Neural cell (in vitro differentiated cells): ENCODE data around the gene GCNT2. TPM values are rescaled to one million over a fixed set of nuclear protein-coding genes. Genes with fewer than 3 reads are reported as not detected.

ENCODE experiments used
- H2AFZ ChIP-seq: fragments of 200-600, 300-800 bp; sonication (generic), shearing (Covaris generic); 2 replicates; pipeline ENCODE4 v1.6.0; 2014; ENCODE audit warnings: low read depth, mild to moderate bottlenecking, antibody characterized with exemption, low read length, moderate library complexity
- H3F3A ChIP-seq: fragments of 200-600 bp; shearing (Covaris generic); 2 replicates; pipeline ENCODE4 v1.6.1; 2016; ENCODE audit warnings: mild to moderate bottlenecking, moderate library complexity, mixed read lengths, antibody characterized with exemption, low read length; ENCODE audit not compliant: insufficient read depth, poor library complexity, severe bottlenecking
- H3K27ac ChIP-seq: fragments of 200-600, 300-800 bp; sonication (generic), shearing (Covaris generic); 2 replicates; pipeline ENCODE4 v1.5.1; 2014; ENCODE audit warnings: mild to moderate bottlenecking, low read length, moderate library complexity
- H3K27me3 ChIP-seq: fragments of 300-800, 200-600 bp; sonication (generic), shearing (Covaris generic); 2 replicates; pipeline ENCODE4 v1.6.0; 2014; ENCODE audit warnings: mild to moderate bottlenecking, low read depth, low read length, moderate library complexity; ENCODE audit not compliant: insufficient read depth
- H3K36me3 ChIP-seq: fragments of 300-800, 200-600 bp; sonication (generic), shearing (Covaris generic); 2 replicates; pipeline ENCODE4 v1.5.1; 2014; ENCODE audit warnings: mild to moderate bottlenecking, antibody characterized with exemption, low read length, moderate library complexity; ENCODE audit not compliant: insufficient read depth
- H3K4me2 ChIP-seq: fragments of 300-800, 200-600 bp; sonication (generic), shearing (Covaris generic); 2 replicates; pipeline ENCODE4 v1.6.0; 2014; ENCODE audit warnings: mild to moderate bottlenecking, low read length
- H3K4me3 ChIP-seq: fragments of 300-800, 200-600 bp; sonication (generic), shearing (Covaris generic); 2 replicates; pipeline ENCODE4 v1.5.1; 2014; ENCODE audit warnings: mild to moderate bottlenecking, low read length, moderate library complexity
- H3K79me2 ChIP-seq: fragments of 200-600 bp; shearing (Covaris generic); replicated peaks from 2 replicates; pipeline ENCODE4 v1.6.0; 2014; ENCODE audit warnings: mild to moderate bottlenecking, low read length, moderate library complexity; ENCODE audit not compliant: insufficient read depth
- H3K9ac ChIP-seq: fragments of 300-800, 200-600 bp; sonication (generic), shearing (Covaris generic); 2 replicates; pipeline ENCODE4 v1.6.1; 2016; ENCODE audit warnings: mild to moderate bottlenecking, low read length, mixed read lengths
- H3K9me2 ChIP-seq: fragments of 200-600 bp; shearing (Covaris generic); 2 replicates; pipeline ENCODE4 v1.6.1; 2016; ENCODE audit warnings: mild to moderate bottlenecking, low read length, mixed read lengths; ENCODE audit not compliant: insufficient read depth
- H3K9me3 ChIP-seq: fragments of 200-600, 300-800 bp; sonication (generic), shearing (Covaris generic); 2 replicates; pipeline ENCODE4 v1.6.1; 2016; ENCODE audit warnings: mild to moderate bottlenecking, mixed run types, low read length, moderate library complexity, mixed read lengths
- H4K20me1 ChIP-seq: fragments of 200-600 bp; shearing (Covaris generic); 2 replicates; pipeline ENCODE4 v1.6.1; 2016; ENCODE audit warnings: mild to moderate bottlenecking, mixed run types; ENCODE audit not compliant: insufficient read depth
- CTCF ChIP-seq: fragments of 450-650 bp; IDR thresholded peaks from 2 replicates; pipeline ENCODE4 v1.5.1; 2014; ENCODE audit warnings: antibody characterized with exemption, mild to moderate bottlenecking, moderate library complexity; ENCODE audit not compliant: poor library complexity, severe bottlenecking
- EP300 ChIP-seq: fragments of 450-650 bp; conservative IDR thresholded peaks from 2 replicates; pipeline ENCODE4 v1.6.1; 2014; ENCODE audit warnings: antibody characterized with exemption, mild to moderate bottlenecking, moderate library complexity; ENCODE audit not compliant: poor library complexity, severe bottlenecking
- EZH2 ChIP-seq: fragments of 200-600, 300-800 bp; shearing (Covaris generic), sonication (generic); IDR thresholded peaks from 2 replicates; pipeline ENCODE4 v1.6.1; 2014; ENCODE audit warnings: antibody characterized with exemption, low read length, borderline replicate concordance, mild to moderate bottlenecking; ENCODE audit not compliant: insufficient read depth, poor library complexity, severe bottlenecking
- MXI1 ChIP-seq: fragments of 450-650 bp; conservative IDR thresholded peaks from 2 replicates; pipeline ENCODE4 v1.6.1; 2014; ENCODE audit warnings: antibody characterized with exemption, mild to moderate bottlenecking; ENCODE audit not compliant: poor library complexity, severe bottlenecking
- POLR2AphosphoS5 ChIP-seq: IDR thresholded peaks from 2 replicates; pipeline ENCODE4 v1.6.1; 2012
- RAD21 ChIP-seq: fragments of 450-650 bp; conservative IDR thresholded peaks from 2 replicates; pipeline ENCODE4 v1.6.1; 2014; ENCODE audit warnings: antibody characterized with exemption, mild to moderate bottlenecking, moderate library complexity
- REST ChIP-seq: IDR thresholded peaks from 2 replicates; pipeline ENCODE4 v1.6.1; 2012; ENCODE audit warnings: borderline replicate concordance
- SMC3 ChIP-seq: fragments of 450-650 bp; conservative IDR thresholded peaks from 2 replicates; pipeline ENCODE4 v1.6.1; 2014; ENCODE audit warnings: antibody characterized with exemption, mild to moderate bottlenecking, moderate library complexity; ENCODE audit not compliant: poor library complexity
- TAF1 ChIP-seq: IDR thresholded peaks from 2 replicates; pipeline ENCODE4 v1.6.1; 2012; ENCODE audit warnings: low read depth
- polyA plus RNA-seq: library from polyadenylated mRNA; depleted of rRNA; stranded (reverse); fragments of >200 nt; gene quantifications from 2 replicates; pipeline ENCODE4 v1.2.3, GENCODE V29; 2014

GCNT2 gene
- polyA plus RNA-seq, 1 donor from 2014 or later = 9.4 TPM

GRCh38 chr6:10531942-10532341, 10.8 kb downstream of the GCNT2 start:
- H4K20me1 ChIP-seq = no peaks in the 10 kb centered on the region
- no peak overlapping the region for H3K4me2 ChIP-seq
- H3K4me3 ChIP-seq = no peak overlapping the region
- H3F3A ChIP-seq = no peaks in the 10 kb centered on the region
- H3K9me3 ChIP-seq = no peaks in the 10 kb centered on the region
- H3K36me3 ChIP-seq = no peaks in the 10 kb centered on the region
- H3K27ac ChIP-seq = no peak overlapping the region
- no peaks in the 10 kb centered on the region for H3K27me3 ChIP-seq
- H3K79me2 ChIP-seq = no peaks in the 10 kb centered on the region
- no peak for TF ChIP-seq MXI1
- no peak for TF ChIP-seq TAF1
- TF ChIP-seq POLR2AphosphoS5 = no peak
- no peak for TF ChIP-seq EZH2
- no peak for TF ChIP-seq EP300
- TF ChIP-seq REST = no peak
- no peak for TF ChIP-seq CTCF
- TF ChIP-seq RAD21 = no peak
- TF ChIP-seq SMC3 = no peak
- no peak overlapping the region for H2AFZ ChIP-seq
- H3K9ac ChIP-seq = no peak overlapping the region
- H3K9me2 ChIP-seq = no peaks in the 10 kb centered on the region

GRCh38 chr6:10532392-10532791, 11.2 kb downstream of the GCNT2 start:
- no peak overlapping the region for H3K27ac ChIP-seq
- H3K9ac ChIP-seq = no peak overlapping the region
- no peaks in the 10 kb centered on the region for H3F3A ChIP-seq
- no peak overlapping the region for H2AFZ ChIP-seq
- H3K36me3 ChIP-seq = no peaks in the 10 kb centered on the region
- no peaks in the 10 kb centered on the region for H4K20me1 ChIP-seq
- H3K9me2 ChIP-seq = no peaks in the 10 kb centered on the region
- TF ChIP-seq MXI1 = no peak
- TF ChIP-seq RAD21 = no peak
- TF ChIP-seq EZH2 = no peak
- TF ChIP-seq CTCF = no peak
- no peak for TF ChIP-seq POLR2AphosphoS5
- no peak for TF ChIP-seq EP300
- no peak for TF ChIP-seq REST
- no peak for TF ChIP-seq SMC3
- TF ChIP-seq TAF1 = no peak
- no peak overlapping the region for H3K4me3 ChIP-seq
- no peaks in the 10 kb centered on the region for H3K9me3 ChIP-seq
- no peaks in the 10 kb centered on the region for H3K27me3 ChIP-seq
- no peaks in the 10 kb centered on the region for H3K79me2 ChIP-seq
- no peak overlapping the region for H3K4me2 ChIP-seq
